SKM-1 (cell line): ENCODE measurements around the gene EEF2K.

Experiments
- DNase-seq: peaks from one replicate; lab custom pipeline; 2025; ENCODE audit not compliant: unreplicated experiment; lab: John Stamatoyannopoulos, UW

The EEF2K gene

GRCh38 chr16:22240023-22240710 is 34.1 kb downstream of the EEF2K start:
- DNase-seq, result no peak

GRCh38 chr16:22250522-22250921 is 44.4 kb downstream of the EEF2K start:
- DNase-seq, result no peak

- no peak for DNase-seq
Measured at GRCh38 chr16:22252317-22252716, 46.2 kb downstream of the EEF2K start.

- DNase-seq, result no peak
Measured at GRCh38 chr16:22253272-22253671, 47.2 kb downstream of the EEF2K start.

- no peak for DNase-seq
Measured at GRCh38 chr16:22255335-22255734, 49.3 kb downstream of the EEF2K start.

- DNase-seq, result no peak
Measured at GRCh38 chr16:22257440-22257839, 51.4 kb downstream of the EEF2K start.

- no peak for DNase-seq
Measured at GRCh38 chr16:22260490-22260889, 54.4 kb downstream of the EEF2K start.

- no peak for DNase-seq
Measured at GRCh38 chr16:22262460-22262859, 56.4 kb downstream of the EEF2K start.

GRCh38 chr16:22264786-22265185 is 58.7 kb downstream of the EEF2K start:
- no peak for DNase-seq

GRCh38 chr16:22265351-22265750 is 59.3 kb downstream of the EEF2K start:
- DNase-seq, result no peak

- no peak for DNase-seq
Measured at GRCh38 chr16:22266546-22266945, 60.5 kb downstream of the EEF2K start.

- no peak for DNase-seq
Measured at GRCh38 chr16:22267764-22268163, 61.7 kb downstream of the EEF2K start.

- DNase-seq, result no peak
Measured at GRCh38 chr16:22270525-22270924, 64.4 kb downstream of the EEF2K start.

GRCh38 chr16:22272870-22273650 is 67.0 kb downstream of the EEF2K start:
- no peak for DNase-seq

GRCh38 chr16:22274916-22275315 is 68.8 kb downstream of the EEF2K start:
- no peak for DNase-seq

- DNase-seq, result no peak
Measured at GRCh38 chr16:22278441-22279230, 72.6 kb downstream of the EEF2K start.

GRCh38 chr16:22282254-22282892 is 76.3 kb downstream of the EEF2K start:
- DNase-seq, result no peak

- no peak for DNase-seq
Measured at GRCh38 chr16:22284637-22285036, 78.6 kb downstream of the EEF2K start.

GRCh38 chr16:22285080-22285479 is 79.0 kb downstream of the EEF2K start:
- DNase-seq, result no peak

GRCh38 chr16:22291020-22291419 is 84.9 kb downstream of the EEF2K start:
- DNase-seq, result no peak

- DNase-seq, result no peak
Measured at GRCh38 chr16:22291860-22292318, 85.8 kb downstream of the EEF2K start.
